ENCODE measurements around the gene HOXA10.

The HOXA10 gene

GRCh38 chr7:27166531-27167505 is 7.3 kb downstream of the HOXA10 start:
- no peak for DNase-seq (ENCODE audit: low read depth)

GRCh38 chr7:27165996-27166530 is 8.1 kb downstream of the HOXA10 start:
- DNase-seq (ENCODE audit: low read depth) = no peak

GRCh38 chr7:27165089-27165995 is 8.8 kb downstream of the HOXA10 start, which contains the start of gene HOXA9:
Gene HOXA9 (minus strand): TSS chr7:27165537. CDS start chr7:27165457, 80 bp downstream.
- no peak for DNase-seq (ENCODE audit: low read depth)

GRCh38 chr7:27164367-27165088 is 9.6 kb downstream of the HOXA10 start:
- DNase-seq (ENCODE audit: low read depth) = no peak

- DNase-seq (ENCODE audit: low read depth) = no peak
These were observed 10.1 kb downstream of the HOXA10 start for GRCh38 chr7:27164045-27164366.

GRCh38 chr7:27163288-27164044 is 10.7 kb downstream of the HOXA10 start:
- DNase-seq (ENCODE audit: low read depth) = no peak

- DNase-seq (ENCODE audit: low read depth) = no peak
These were observed 11.4 kb downstream of the HOXA10 start for GRCh38 chr7:27162561-27163287.

GRCh38 chr7:27161721-27162560 is 12.2 kb downstream of the HOXA10 start:
- no peak for DNase-seq (ENCODE audit: low read depth)

GRCh38 chr7:27161214-27161720 is 12.9 kb downstream of the HOXA10 start:
- no peak for DNase-seq (ENCODE audit: low read depth)

GRCh38 chr7:27160546-27161213 is 13.4 kb downstream of the HOXA10 start:
- peak; percentile 82 for DNase-seq (ENCODE audit: low read depth)

- DNase-seq (ENCODE audit: low read depth) = no peak
These were observed 14.0 kb downstream of the HOXA10 start for GRCh38 chr7:27160145-27160545.

- no peak for DNase-seq (ENCODE audit: low read depth)
These were observed 14.6 kb downstream of the HOXA10 start for GRCh38 chr7:27159266-27160144.

GRCh38 chr7:27158436-27159265 is 15.5 kb downstream of the HOXA10 start:
- no peak for DNase-seq (ENCODE audit: low read depth)

GRCh38 chr7:27157702-27158431 is 16.3 kb downstream of the HOXA10 start:
- no peak for DNase-seq (ENCODE audit: low read depth)

GRCh38 chr7:27156916-27157701 is 17.0 kb downstream of the HOXA10 start:
- no peak for DNase-seq (ENCODE audit: low read depth)
